Body of pancreas (tissue), 4 donors: ENCODE data around the gene ATP5PO.

Source experiments
- POLR2A ChIP-seq, 3 donors: fragments of 450-650 bp; IDR thresholded peaks; one replicate each; pipeline ENCODE4 v1.6.1; 2016; ENCODE audit warnings: antibody characterized with exemption in 3 of 3, mild to moderate bottlenecking in 2 of 3
- TF ChIP-seq, protein P1 (sequence below), 7 experiments: fragments of 450-650 bp in 4 of 7; fragments of 200-600 bp in 3 of 7; sonication (generic) in 3 of 7; IDR thresholded peaks; one replicate each; pipeline ENCODE4 v1.5.1; 2016 to 2019; ENCODE audit warnings: antibody characterized with exemption in 7 of 7

DNA sequence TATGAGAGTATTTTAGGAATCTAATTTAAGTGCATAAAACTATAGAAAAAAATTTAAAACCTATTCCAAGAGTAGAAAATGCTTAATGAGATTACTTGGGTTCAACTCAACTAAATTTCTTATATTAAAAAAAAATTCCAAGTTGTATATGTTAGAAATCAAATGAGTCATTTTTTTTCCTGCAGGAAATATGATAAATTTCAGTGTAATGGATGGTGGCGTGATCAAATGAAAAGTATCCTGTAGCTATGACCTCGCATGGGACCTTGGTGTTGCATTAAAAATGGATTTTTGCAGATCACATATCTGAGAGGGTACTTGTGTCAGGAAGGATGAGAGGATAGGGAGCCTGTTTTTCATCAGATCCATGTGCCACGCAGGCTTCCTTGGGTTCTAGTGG, 17.9 kb downstream of the ATP5PO start:
- TF ChIP-seq, protein P1, sequence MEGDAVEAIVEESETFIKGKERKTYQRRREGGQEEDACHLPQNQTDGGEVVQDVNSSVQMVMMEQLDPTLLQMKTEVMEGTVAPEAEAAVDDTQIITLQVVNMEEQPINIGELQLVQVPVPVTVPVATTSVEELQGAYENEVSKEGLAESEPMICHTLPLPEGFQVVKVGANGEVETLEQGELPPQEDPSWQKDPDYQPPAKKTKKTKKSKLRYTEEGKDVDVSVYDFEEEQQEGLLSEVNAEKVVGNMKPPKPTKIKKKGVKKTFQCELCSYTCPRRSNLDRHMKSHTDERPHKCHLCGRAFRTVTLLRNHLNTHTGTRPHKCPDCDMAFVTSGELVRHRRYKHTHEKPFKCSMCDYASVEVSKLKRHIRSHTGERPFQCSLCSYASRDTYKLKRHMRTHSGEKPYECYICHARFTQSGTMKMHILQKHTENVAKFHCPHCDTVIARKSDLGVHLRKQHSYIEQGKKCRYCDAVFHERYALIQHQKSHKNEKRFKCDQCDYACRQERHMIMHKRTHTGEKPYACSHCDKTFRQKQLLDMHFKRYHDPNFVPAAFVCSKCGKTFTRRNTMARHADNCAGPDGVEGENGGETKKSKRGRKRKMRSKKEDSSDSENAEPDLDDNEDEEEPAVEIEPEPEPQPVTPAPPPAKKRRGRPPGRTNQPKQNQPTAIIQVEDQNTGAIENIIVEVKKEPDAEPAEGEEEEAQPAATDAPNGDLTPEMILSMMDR (IDR thresholded peaks at IDR 0.05) = no peak
- TF ChIP-seq POLR2A (IDR thresholded peaks at IDR 0.05) = no peak
